NCI-H460 (cell line): ENCODE results near the gene DOCK9. TPM values are rescaled to one million over a fixed set of nuclear protein-coding genes. Genes with fewer than 3 reads are reported as not detected.

Experiments used
- DNase-seq: peaks from one replicate; pipeline ENCODE4 v3.0.0-alpha.2; 2016; ENCODE audit warnings: low read depth; ENCODE audit errors: extremely low read depth
- total RNA-seq: library from RNA; depleted of rRNA; stranded (reverse); fragments of >200 nt; shearing (Covaris generic); gene quantifications from 2 replicates; pipeline ENCODE4 v1.2.3, GENCODE V29; 2014

Gene DOCK9
- total RNA-seq, 1 experiment from 2014 or later = 11.5 TPM

GRCh38 chr13:98955336-98955735, 22.5 kb downstream of the DOCK9 start:
- no peak for DNase-seq

GRCh38 chr13:98954313-98954712, 23.6 kb downstream of the DOCK9 start:
- no peak for DNase-seq

GRCh38 chr13:98951266-98951665, 26.6 kb downstream of the DOCK9 start:
- DNase-seq = no peak

GRCh38 chr13:98950705-98951104, 27.2 kb downstream of the DOCK9 start:
- DNase-seq = no peak

- no peak for DNase-seq
These were observed 29.9 kb downstream of the DOCK9 start for GRCh38 chr13:98947925-98948324.

- no peak for DNase-seq
These were observed 31.8 kb downstream of the DOCK9 start for GRCh38 chr13:98945863-98946605.

GRCh38 chr13:98944336-98944735, 33.5 kb downstream of the DOCK9 start:
- no peak for DNase-seq

- no peak for DNase-seq
These were observed 34.9 kb downstream of the DOCK9 start for GRCh38 chr13:98942997-98943396.

- DNase-seq = no peak
These were observed 35.4 kb downstream of the DOCK9 start for GRCh38 chr13:98942485-98942884.

GRCh38 chr13:98941536-98941935, 36.3 kb downstream of the DOCK9 start:
- DNase-seq = no peak

GRCh38 chr13:98941126-98941525, 36.7 kb downstream of the DOCK9 start:
- no peak for DNase-seq

- DNase-seq = no peak
These were observed 37.4 kb downstream of the DOCK9 start for GRCh38 chr13:98940325-98941001.

GRCh38 chr13:98939660-98940191, 38.1 kb downstream of the DOCK9 start:
- DNase-seq = no peak

- no peak for DNase-seq
These were observed 39.1 kb downstream of the DOCK9 start for GRCh38 chr13:98938801-98939200.

- no peak for DNase-seq
These were observed 39.9 kb downstream of the DOCK9 start for GRCh38 chr13:98937911-98938381.

GRCh38 chr13:98934243-98934642, 43.6 kb downstream of the DOCK9 start:
- no peak for DNase-seq

GRCh38 chr13:98930151-98930591, 47.7 kb downstream of the DOCK9 start:
- DNase-seq = no peak

GRCh38 chr13:98927951-98928927, 49.6 kb downstream of the DOCK9 start:
- DNase-seq = no peak

GRCh38 chr13:98925949-98926348, 51.9 kb downstream of the DOCK9 start:
- DNase-seq = no peak

- no peak for DNase-seq
These were observed 54.0 kb downstream of the DOCK9 start for GRCh38 chr13:98923641-98924397.
